GM06990 (cell line): ENCODE results near the gene RNF17.

ENCODE experiments used
- DNase-seq: peaks from one replicate; pipeline ENCODE4 v3.0.0-alpha.2; 2011; ENCODE audit not compliant: insufficient read length; ENCODE audit errors: extremely low read depth
- H3K27me3 ChIP-seq: replicated peaks from 2 replicates; pipeline ENCODE4 v1.6.0; 2011; ENCODE audit warnings: low read length; ENCODE audit not compliant: control insufficient read depth, insufficient read depth
- H3K36me3 ChIP-seq: 2 replicates; pipeline ENCODE4 v1.5.1; 2011; ENCODE audit warnings: low read length; ENCODE audit not compliant: control insufficient read depth, insufficient read depth
- H3K4me3 ChIP-seq: replicated peaks from 2 replicates; pipeline ENCODE4 v1.5.1; 2011; ENCODE audit warnings: low read depth, mild to moderate bottlenecking, control low read depth, low read length
- TF ChIP-seq, protein P1 (sequence below): IDR thresholded peaks from 2 replicates; pipeline ENCODE4 v1.5.1; 2011; ENCODE audit warnings: low read length, control low read depth, mild to moderate bottlenecking, inconsistent platforms; ENCODE audit not compliant: insufficient read depth, poor library complexity, severe bottlenecking

Gene RNF17

DNA sequence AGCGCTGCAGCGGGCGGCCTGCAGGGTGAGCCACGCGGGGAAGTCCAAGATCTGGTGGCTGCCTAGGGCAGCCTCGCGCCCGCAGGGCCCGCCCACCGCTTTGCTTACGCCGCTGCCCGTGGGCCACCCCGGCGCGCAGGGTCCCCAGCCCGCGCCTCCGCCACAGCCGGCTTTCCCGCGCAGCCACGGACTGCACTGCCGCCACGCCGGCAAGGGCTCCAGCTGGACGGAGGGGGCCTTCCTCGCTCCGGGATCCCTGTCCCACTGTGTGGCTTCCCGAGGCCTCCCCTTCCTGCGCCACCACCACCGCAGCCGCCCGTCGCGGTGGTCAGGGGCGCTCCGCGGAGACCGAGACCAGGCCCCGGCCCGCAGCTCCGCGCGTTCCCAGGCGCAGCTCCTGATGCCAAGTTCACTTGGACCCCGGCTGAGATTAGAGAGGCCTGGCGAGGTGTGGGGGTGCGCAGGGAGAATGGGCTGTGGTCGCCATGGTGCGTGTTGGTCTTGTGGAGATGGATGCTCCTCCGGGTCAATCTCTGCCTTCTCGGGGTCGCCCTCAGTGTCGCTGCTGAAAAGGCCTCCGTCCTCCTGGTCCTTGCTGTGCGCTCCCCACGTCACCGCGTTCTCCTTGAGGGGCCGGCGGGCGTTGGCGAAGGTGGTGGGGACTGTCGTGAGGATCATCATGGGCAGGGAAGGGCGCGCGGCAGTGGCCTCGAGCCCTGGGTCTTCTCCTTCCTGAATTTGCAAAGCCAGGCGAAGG, 17.9 kb upstream of the RNF17 start:
- peak; percentile 25 for DNase-seq
- no peak overlapping the region; the same call in 1 of the 2 replicates for H3K4me3 ChIP-seq
- TF ChIP-seq, protein P1, sequence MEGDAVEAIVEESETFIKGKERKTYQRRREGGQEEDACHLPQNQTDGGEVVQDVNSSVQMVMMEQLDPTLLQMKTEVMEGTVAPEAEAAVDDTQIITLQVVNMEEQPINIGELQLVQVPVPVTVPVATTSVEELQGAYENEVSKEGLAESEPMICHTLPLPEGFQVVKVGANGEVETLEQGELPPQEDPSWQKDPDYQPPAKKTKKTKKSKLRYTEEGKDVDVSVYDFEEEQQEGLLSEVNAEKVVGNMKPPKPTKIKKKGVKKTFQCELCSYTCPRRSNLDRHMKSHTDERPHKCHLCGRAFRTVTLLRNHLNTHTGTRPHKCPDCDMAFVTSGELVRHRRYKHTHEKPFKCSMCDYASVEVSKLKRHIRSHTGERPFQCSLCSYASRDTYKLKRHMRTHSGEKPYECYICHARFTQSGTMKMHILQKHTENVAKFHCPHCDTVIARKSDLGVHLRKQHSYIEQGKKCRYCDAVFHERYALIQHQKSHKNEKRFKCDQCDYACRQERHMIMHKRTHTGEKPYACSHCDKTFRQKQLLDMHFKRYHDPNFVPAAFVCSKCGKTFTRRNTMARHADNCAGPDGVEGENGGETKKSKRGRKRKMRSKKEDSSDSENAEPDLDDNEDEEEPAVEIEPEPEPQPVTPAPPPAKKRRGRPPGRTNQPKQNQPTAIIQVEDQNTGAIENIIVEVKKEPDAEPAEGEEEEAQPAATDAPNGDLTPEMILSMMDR: no peak
- H3K36me3 ChIP-seq: no peaks in the 10 kb centered on the region
- peaks cover 4% of the 10 kb centered on the region for H3K27me3 ChIP-seq

DNA sequence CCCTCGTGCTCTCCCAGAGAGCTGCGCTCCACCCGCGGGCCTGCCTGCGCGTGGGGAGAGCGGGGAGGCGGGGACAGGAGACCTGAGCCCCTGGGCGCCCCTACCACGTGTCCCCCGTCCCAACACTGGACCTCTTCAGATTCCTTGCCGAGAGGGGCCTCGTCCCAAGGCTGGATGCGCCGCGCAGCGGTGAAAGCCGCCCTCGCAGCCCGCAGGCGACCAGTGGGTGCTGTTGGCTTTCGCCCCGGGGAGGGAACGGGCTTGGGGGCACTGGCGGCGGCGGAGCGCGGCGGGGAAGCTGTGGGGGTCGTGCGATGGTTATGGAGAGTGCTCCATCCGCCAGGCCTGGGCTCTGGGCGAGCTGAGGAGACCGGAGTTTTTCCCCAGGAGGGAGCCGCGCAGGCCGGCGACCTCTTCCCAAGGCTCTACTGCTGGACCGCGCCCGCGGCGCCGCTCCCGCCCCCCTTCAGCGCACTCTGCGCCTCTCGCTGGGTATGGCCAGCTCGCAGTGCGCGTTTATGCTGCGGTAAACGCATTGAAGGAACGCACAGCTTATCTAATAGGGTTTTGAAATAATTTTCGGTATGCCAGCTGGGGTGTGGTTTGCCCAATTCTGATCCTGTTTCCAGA, 17.2 kb upstream of the RNF17 start:
- DNase-seq: peak; percentile 52
- TF ChIP-seq, protein P1: peak; percentile 48
- H3K4me3 ChIP-seq: no peak overlapping the region
- H3K36me3 ChIP-seq: no peaks in the 10 kb centered on the region
- peaks cover 4% of the 10 kb centered on the region for H3K27me3 ChIP-seq

DNA sequence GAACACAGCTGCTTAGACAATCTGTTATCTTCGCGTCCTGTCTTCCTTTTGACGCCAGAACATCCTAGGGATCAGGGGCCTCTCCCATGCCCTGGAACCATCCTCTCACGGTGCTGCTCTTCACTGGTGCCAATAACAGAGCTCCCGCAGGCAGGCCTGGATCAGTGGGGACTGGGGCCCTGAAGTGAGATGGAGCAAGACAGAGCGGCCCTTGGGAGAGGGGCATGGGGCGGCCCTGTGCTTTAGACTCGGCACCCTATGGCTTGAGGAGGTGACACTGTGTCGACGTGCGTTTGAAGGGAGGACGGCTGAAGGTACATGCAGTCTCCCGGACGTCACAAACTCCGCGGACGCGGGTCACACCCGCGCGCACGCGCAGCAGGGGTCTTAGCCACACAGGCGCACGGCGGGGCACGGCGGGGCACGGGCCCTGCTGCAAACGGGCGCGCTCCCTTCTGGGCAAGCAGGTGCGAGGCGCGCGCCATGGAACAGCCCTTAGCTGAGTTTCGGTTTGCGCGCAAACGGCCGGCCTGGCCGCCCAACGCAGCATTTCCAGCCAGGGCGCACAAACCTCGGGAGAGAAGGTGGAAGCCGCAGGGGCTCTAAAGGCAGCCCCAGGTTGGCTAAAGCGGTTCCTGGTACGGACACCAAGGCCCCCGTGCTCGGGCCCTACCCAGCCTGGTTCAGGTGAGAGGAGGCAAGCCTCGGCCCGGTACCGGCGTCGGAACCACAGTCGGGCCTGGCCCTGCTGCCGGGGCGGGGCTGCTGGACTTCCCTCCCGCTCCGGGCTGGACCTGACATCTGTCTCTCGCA, 16.5 kb upstream of the RNF17 start:
- Histone ChIP-seq H3K4me3 (peak overlapping the region; percentile 42), H3K36me3 (no peaks in the 10 kb centered on the region), H3K27me3 (peaks cover 4% of the 10 kb centered on the region)
- TF ChIP-seq, protein P1: no peak
- DNase-seq: peak; percentile 51

DNA sequence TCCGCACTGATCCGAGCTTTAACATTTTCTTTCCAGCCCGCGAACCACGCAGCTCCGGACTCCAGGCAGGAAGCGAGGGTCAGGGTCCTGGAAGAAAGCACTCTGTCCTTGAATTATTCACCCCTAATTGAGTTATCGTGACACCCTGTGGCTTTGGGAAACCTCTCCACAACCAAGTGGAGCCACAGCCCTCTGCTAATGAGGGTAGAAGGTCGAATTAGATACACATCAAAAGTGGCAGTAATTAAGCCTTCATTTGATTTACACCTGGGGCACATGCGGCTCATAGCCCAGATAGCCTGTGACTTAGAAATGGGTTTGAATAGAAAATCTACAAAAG, 15.9 kb upstream of the RNF17 start:
- Histone ChIP-seq H3K4me3 (peak overlapping the region; percentile 42), H3K27me3 (peaks cover 4% of the 10 kb centered on the region), H3K36me3 (no peaks in the 10 kb centered on the region)
- TF ChIP-seq, protein P1: no peak
- no peak for DNase-seq

DNA sequence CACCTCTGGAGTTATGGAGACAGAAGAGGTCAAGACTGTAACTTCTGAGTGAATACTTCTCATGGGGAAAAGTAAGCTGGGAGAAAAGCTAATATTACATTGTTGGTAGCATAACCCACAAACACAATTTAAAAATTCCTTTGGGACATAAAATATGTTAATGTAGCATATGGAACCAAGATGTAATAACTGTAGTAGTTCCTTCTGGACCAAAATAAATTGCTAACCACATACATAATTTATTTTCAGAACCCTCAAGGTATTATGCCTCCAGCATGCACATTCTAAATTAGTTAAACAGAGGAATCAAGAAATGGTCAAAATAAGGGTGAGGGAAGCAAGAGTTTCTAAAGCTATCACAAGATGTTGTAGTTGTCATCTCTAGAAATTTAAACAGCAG, 4.8 kb upstream of the RNF17 start:
- TF ChIP-seq, protein P1: no peak
- H3K27me3 ChIP-seq: no peaks in the 10 kb centered on the region
- no peak for DNase-seq
- no peak overlapping the region for H3K4me3 ChIP-seq
- H3K36me3 ChIP-seq: no peaks in the 10 kb centered on the region
